GM12878 (cell line): ENCODE measurements around the gene PLPPR2.

Experiments
- CREB1 ChIP-seq: IDR thresholded peaks from 2 replicates; pipeline ENCODE4 v1.6.1; 2012; ENCODE audit warnings: low read depth, mild to moderate bottlenecking, inconsistent platforms
- CTCF ChIP-seq, 3 experiments: IDR thresholded peaks in 2 of 3; conservative IDR thresholded peaks in 1 of 3; 2 replicates each; pipeline ENCODE4 v1.5.1; 2011; ENCODE audit warnings: low read depth in 3 of 3, low read length in 3 of 3, mild to moderate bottlenecking in 3 of 3, control low read depth in 2 of 3, moderate library complexity in 2 of 3, inconsistent platforms in 1 of 3, mixed read lengths in 1 of 3; ENCODE audit not compliant: control insufficient read depth in 2 of 3, insufficient read depth in 1 of 3; ENCODE audit errors: extremely low read depth in 1 of 3
- GABPA ChIP-seq: IDR thresholded peaks from 2 replicates; pipeline ENCODE4 v1.6.1; 2014; ENCODE audit warnings: antibody characterized with exemption, low read depth, mild to moderate bottlenecking, inconsistent platforms
- POLR2AphosphoS5 ChIP-seq: IDR thresholded peaks from 2 replicates; pipeline ENCODE4 v1.6.1; 2011; ENCODE audit warnings: mild to moderate bottlenecking, low read length, inconsistent platforms
- RAD21 ChIP-seq: IDR thresholded peaks from 2 replicates; pipeline ENCODE4 v1.6.1; 2011; ENCODE audit warnings: mild to moderate bottlenecking, low read depth, low read length, moderate library complexity; ENCODE audit not compliant: insufficient read depth
- TAF1 ChIP-seq: IDR thresholded peaks from 2 replicates; pipeline ENCODE4 v1.6.1; 2011; ENCODE audit warnings: mild to moderate bottlenecking, low read depth, low read length, borderline replicate concordance

- TF ChIP-seq CREB1, result no peak
- TF ChIP-seq POLR2AphosphoS5, result no peak
- no peak for TF ChIP-seq TAF1
- no peak for TF ChIP-seq GABPA
- no peak for TF ChIP-seq CTCF (IDR thresholded peaks at IDR 0.05 in 2 of 3, conservative IDR thresholded peaks at IDR 0.05 in 1 of 3; ENCODE audit: control insufficient read depth in 2 of 3, extremely low read depth in 1 of 3, insufficient read depth in 1 of 3, low read depth in 3 of 3, low read length in 3 of 3)
- TF ChIP-seq RAD21, result no peak
Observed at GRCh38 chr19:11325544-11325943, 29.7 kb upstream of the PLPPR2 start.
